K562 (cell line): ENCODE measurements around the gene S100A10. TPM values are rescaled to one million over a fixed set of nuclear protein-coding genes. Genes with fewer than 3 reads are reported as not detected.
A peak's percentile ranks its signal among the peaks of the same experiment; 100 is the strongest.

Experiments
- ARID1B ChIP-seq: fragments of 450-650 bp; IDR thresholded peaks from 2 replicates; pipeline ENCODE4 v1.6.1; 2016; ENCODE audit warnings: antibody characterized with exemption, mild to moderate bottlenecking, inconsistent platforms
- ASH1L ChIP-seq: fragments of 450-650 bp; IDR thresholded peaks from 2 replicates; pipeline ENCODE4 v1.6.1; 2018; ENCODE audit warnings: borderline replicate concordance, mild to moderate bottlenecking, low read depth; ENCODE audit not compliant: partially characterized antibody
- BCOR ChIP-seq: fragments of 450-650 bp; IDR thresholded peaks from 2 replicates; pipeline ENCODE4 v1.6.1; 2016
- DDX20 ChIP-seq: fragments of 450-650 bp; IDR thresholded peaks from 2 replicates; pipeline ENCODE4 v1.6.1; 2016; ENCODE audit warnings: missing genetic modification characterization, low read depth, mild to moderate bottlenecking, missing compliant biosample characterization, moderate library complexity
- DPF2 ChIP-seq: fragments of 450-650 bp; IDR thresholded peaks from 2 replicates; pipeline ENCODE4 v1.6.1; 2016
- ELK1 ChIP-seq: sonication (generic); formaldehyde crosslinking; IDR thresholded peaks from 2 replicates; pipeline ENCODE4 v1.8.1; 2022; ENCODE audit warnings: missing genetic modification reagents
- FOXJ3 ChIP-seq: sonication (generic); formaldehyde crosslinking; IDR thresholded peaks from 2 replicates; pipeline ENCODE4 v1.4.0; 2020; ENCODE audit warnings: mild to moderate bottlenecking, missing genetic modification reagents
- HINFP ChIP-seq: fragments of 450-650 bp; conservative IDR thresholded peaks from 2 replicates; pipeline ENCODE4 v1.6.1; 2016; ENCODE audit warnings: missing genetic modification characterization, low read depth, mild to moderate bottlenecking, control low read depth, missing compliant biosample characterization
- HMG20A ChIP-seq: fragments of 450-650 bp; formaldehyde crosslinking; conservative IDR thresholded peaks from 2 replicates; pipeline ENCODE4 v1.4.0; 2020; ENCODE audit warnings: mild to moderate bottlenecking, mixed read lengths
- HMG20B ChIP-seq: fragments of 250-450 bp; sonication (Bioruptor Pico); IDR thresholded peaks from 2 replicates; pipeline ENCODE4 v1.5.0; 2021; ENCODE audit warnings: mild to moderate bottlenecking
- HNRNPUL1 ChIP-seq: fragments of 200-400 bp; formaldehyde crosslinking; IDR thresholded peaks from 2 replicates; pipeline ENCODE4 v1.6.1; 2017; ENCODE audit warnings: low read length
- MCM5 ChIP-seq: fragments of 450-650 bp; IDR thresholded peaks from 2 replicates; pipeline ENCODE4 v1.6.1; 2016; ENCODE audit warnings: low read depth
- MEIS2 ChIP-seq: fragments of 450-650 bp; IDR thresholded peaks from 2 replicates; pipeline ENCODE4 v1.6.1; 2014; ENCODE audit warnings: mild to moderate bottlenecking; ENCODE audit not compliant: partially characterized antibody
- NKRF ChIP-seq: fragments of 450-650 bp; IDR thresholded peaks from 2 replicates; pipeline ENCODE4 v1.6.1; 2016; ENCODE audit warnings: borderline replicate concordance
- POLR2A ChIP-seq: fragments of 450-650 bp; conservative IDR thresholded peaks from 2 replicates; pipeline ENCODE4 v1.6.1; 2016
- TAF15 ChIP-seq: fragments of 200-400 bp; formaldehyde crosslinking; IDR thresholded peaks from 2 replicates; pipeline ENCODE4 v1.6.1; 2017; ENCODE audit warnings: mild to moderate bottlenecking, low read depth, low read length, moderate library complexity
- TRIM24 ChIP-seq, 2 experiments: fragments of 450-650 bp; IDR thresholded peaks; 2 replicates each; pipeline ENCODE4 v1.6.1; 2016
- ZMIZ1 ChIP-seq, 2 experiments: fragments of 150-350 bp in 1 of 2; IDR thresholded peaks; 2 replicates each; pipeline ENCODE4 v1.6.1; 2012 to 2016; ENCODE audit warnings: low read depth in 2 of 2, low read length in 2 of 2, mild to moderate bottlenecking in 1 of 2, moderate library complexity in 1 of 2
- ZNF124 ChIP-seq: sonication (generic); formaldehyde crosslinking; IDR thresholded peaks from 2 replicates; pipeline ENCODE4 v1.8.1; 2022; ENCODE audit warnings: missing genetic modification reagents
- ZNF23 ChIP-seq: fragments of 250-450 bp; sonication (Bioruptor Pico); IDR thresholded peaks from 2 replicates; pipeline ENCODE4 v1.4.0; 2020; ENCODE audit warnings: mild to moderate bottlenecking
- ZNF354B ChIP-seq: fragments of 250-450 bp; sonication (Bioruptor Pico); IDR thresholded peaks from 2 replicates; pipeline ENCODE4 v1.4.0; 2020
- ZNF79 ChIP-seq: fragments of 250-450 bp; sonication (Bioruptor Pico); IDR thresholded peaks from 2 replicates; pipeline ENCODE4 v1.4.0; 2020; ENCODE audit warnings: low read depth, mild to moderate bottlenecking, moderate library complexity
- polyA plus RNA-seq, 8 experiments: library from polyadenylated mRNA; depleted of rRNA in 4 of 8; stranded (reverse) in 5 of 8; unstranded in 3 of 8; fragments of >200 nt; fragmentation: Nextera tagmentation in 2 of 8; fragmentation: Illumina TruSeq in 1 of 8; extraction: Ambion mirVana in 2 of 8; extraction: Trizol in 1 of 8; gene quantifications; 2 replicates each; pipeline versions ENCODE4 v1.2.1 to v1.2.3, GENCODE V29; 2011 to 2014; ENCODE audit warnings: inconsistent platforms in 1 of 8, missing spikeins in 1 of 8
- total RNA-seq, 7 experiments: library from RNA; depleted of rRNA in 6 of 7; stranded (reverse); fragments of >200 nt in 6 of 7; fragmentation: Illumina TruSeq in 2 of 7; extraction: Trizol in 2 of 7; gene quantifications; 2 replicates each; pipeline versions ENCODE4 v1.2.1 to v1.2.3, GENCODE V29; 2011 to 2021; ENCODE audit warnings: low replicate concordance in 1 of 7

The S100A10 gene
- total and polyA plus RNA-seq, 9 of the 15 experiments (the other 6 are each of a cell fraction or from before 2014, with no cell fraction given) = 0.32 to 1.6 (median 0.50) TPM; not detected in 3

DNA sequence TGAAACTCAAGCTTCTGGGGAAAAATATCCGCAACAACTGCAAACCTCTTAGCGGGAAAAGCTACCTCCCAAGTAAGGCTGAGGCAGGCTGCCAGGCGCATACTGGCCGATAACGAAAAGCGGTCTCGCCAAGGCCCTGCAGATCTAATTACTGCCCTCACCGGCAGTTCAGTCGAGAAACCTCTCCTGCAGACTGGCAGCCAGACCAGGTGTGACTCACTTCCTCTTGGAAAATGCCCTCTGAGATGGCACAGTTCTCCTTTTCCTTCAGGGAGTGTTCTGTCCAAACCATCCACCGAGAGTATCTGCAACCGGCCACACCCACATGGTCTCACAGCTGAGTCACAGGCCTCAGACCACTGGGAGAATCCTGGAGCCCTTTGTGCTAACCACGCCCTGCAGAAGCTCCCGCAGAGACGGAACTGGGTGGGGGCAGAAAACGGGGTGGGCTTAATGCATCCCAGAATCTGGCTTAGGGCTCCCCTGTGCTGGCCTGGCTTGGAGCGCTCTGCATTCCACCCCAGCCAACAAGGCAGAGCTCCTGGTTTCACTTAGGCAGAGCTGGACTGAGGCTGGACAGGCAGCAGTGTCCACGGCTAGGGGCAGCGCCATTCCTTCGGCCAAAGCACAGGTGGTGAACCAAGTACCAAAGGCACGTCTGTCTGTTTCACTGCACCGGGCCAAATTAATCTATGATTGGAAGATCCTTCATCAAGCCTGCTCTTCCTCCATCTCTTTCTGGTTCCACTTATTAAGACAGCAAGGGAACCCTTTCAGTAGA lies 1.2 kb downstream of the S100A10 start (continued):
- TF ChIP-seq HINFP (tag) (no peak), DDX20 (tag) (no peak), ELK1 (no peak), DPF2 (0 out of 2 replicates have a peak, but pooled peaks have one; percentile 22), ZMIZ1 (IDR thresholded peaks at IDR 0.05; ENCODE audit: low read depth in 2 of 2, low read length in 2 of 2) (no peak), POLR2A (no peak), TAF15 (no peak), TRIM24 (IDR thresholded peaks at IDR 0.05) (no peak), ZNF124 (CRISPR knock-in tag) (no peak), ZNF79 (CRISPR knock-in tag) (no peak), MCM5 (no peak), NKRF (no peak), FOXJ3 (CRISPR knock-in tag) (no peak), BCOR (no peak), HNRNPUL1 (no peak), ASH1L (no peak), ZNF23 (no peak), ARID1B (peak; percentile 33), MEIS2 (no peak), HMG20B (CRISPR knock-in tag) (no peak), ZNF354B (CRISPR knock-in tag) (no peak), HMG20A (CRISPR knock-in tag) (no peak)
